ENCODE data around the gene GGN. TPM values are rescaled to one million over a fixed set of nuclear protein-coding genes. Genes with fewer than 3 reads are reported as not detected.
"Not testable (repeated sequence)": the region's sequence is repeated elsewhere in the genome, so short reads cannot be mapped to it uniquely, and the experiment has no call there.

The GGN gene
- total RNA-seq, 1 donor from 2014 or later = under 0.01 TPM

DNA sequence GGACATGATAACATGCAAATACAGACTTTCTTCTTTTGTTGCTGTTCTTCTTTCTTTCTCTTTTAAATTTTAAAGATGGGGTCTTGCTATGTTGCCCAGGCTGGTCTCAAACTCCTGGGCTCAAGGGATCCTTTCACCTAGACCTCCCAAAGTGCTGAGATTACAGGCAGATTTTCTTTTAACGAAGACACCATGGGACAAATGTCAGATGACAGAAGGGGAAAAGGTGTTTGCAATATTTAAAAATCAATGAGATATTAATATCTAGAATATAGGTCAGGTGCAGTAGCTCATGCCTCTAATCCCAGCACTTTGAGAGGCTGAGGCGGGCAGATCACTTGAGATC is 42.0 kb upstream of the GGN start:
- no peak for FAIRE-seq

GRCh38 chr19:38429055-38429810 is 41.4 kb upstream of the GGN start:
- no peak overlapping the region for H3K4me3 ChIP-seq (ENCODE audit: low read depth, low read length)
- DNase-seq (ENCODE audit: low read depth) (no peak), FAIRE-seq (no peak)
- peaks cover 4% of the 10 kb centered on the region for H3K27me3 ChIP-seq (ENCODE audit: control insufficient read depth, insufficient read depth, low read length)
- no peak for TF ChIP-seq CTCF (IDR thresholded peaks at IDR 0.05; ENCODE audit: insufficient read depth, low read length, severe bottlenecking)
- no peaks in the 10 kb centered on the region for H3K36me3 ChIP-seq (ENCODE audit: control insufficient read depth, insufficient read depth, low read length)

More for the DNA sequence above, 42.0 kb upstream of the GGN start:
- no peak for DNase-seq (ENCODE audit: low read depth)
- H3K4me3 ChIP-seq (ENCODE audit: low read depth, low read length) = no peak overlapping the region
- no peak for TF ChIP-seq CTCF (IDR thresholded peaks at IDR 0.05; ENCODE audit: insufficient read depth, low read length, severe bottlenecking)
- H3K36me3 ChIP-seq (ENCODE audit: control insufficient read depth, insufficient read depth, low read length) = no peaks in the 10 kb centered on the region
- H3K27me3 ChIP-seq (ENCODE audit: control insufficient read depth, insufficient read depth, low read length) = peaks cover 4% of the 10 kb centered on the region

GRCh38 chr19:38427035-38427677 is 39.3 kb upstream of the GGN start:
- not testable (repeated sequence) for FAIRE-seq; DNase-seq (ENCODE audit: low read depth); H3K4me3 ChIP-seq (ENCODE audit: low read depth, low read length); H3K36me3 ChIP-seq (ENCODE audit: control insufficient read depth, insufficient read depth, low read length); H3K27me3 ChIP-seq (ENCODE audit: control insufficient read depth, insufficient read depth, low read length)

GRCh38 chr19:38425810-38426466 is 38.1 kb upstream of the GGN start, which contains the start of gene RASGRP4:
Gene RASGRP4 (minus strand): TSS chr19:38426219. CDS start chr19:38426091, 128 bp downstream.
- Histone ChIP-seq H3K36me3 (ENCODE audit: control insufficient read depth, insufficient read depth, low read length) (no peaks in the 10 kb centered on the region), H3K27me3 (ENCODE audit: control insufficient read depth, insufficient read depth, low read length) (no peaks in the 10 kb centered on the region), H3K4me3 (ENCODE audit: low read depth, low read length) (no peak within 1 kb of the TSS)
- FAIRE-seq = no peak
- TF ChIP-seq CTCF (IDR thresholded peaks at IDR 0.05; ENCODE audit: insufficient read depth, low read length, severe bottlenecking) = no peak
- no peak for DNase-seq (ENCODE audit: low read depth)

DNA sequence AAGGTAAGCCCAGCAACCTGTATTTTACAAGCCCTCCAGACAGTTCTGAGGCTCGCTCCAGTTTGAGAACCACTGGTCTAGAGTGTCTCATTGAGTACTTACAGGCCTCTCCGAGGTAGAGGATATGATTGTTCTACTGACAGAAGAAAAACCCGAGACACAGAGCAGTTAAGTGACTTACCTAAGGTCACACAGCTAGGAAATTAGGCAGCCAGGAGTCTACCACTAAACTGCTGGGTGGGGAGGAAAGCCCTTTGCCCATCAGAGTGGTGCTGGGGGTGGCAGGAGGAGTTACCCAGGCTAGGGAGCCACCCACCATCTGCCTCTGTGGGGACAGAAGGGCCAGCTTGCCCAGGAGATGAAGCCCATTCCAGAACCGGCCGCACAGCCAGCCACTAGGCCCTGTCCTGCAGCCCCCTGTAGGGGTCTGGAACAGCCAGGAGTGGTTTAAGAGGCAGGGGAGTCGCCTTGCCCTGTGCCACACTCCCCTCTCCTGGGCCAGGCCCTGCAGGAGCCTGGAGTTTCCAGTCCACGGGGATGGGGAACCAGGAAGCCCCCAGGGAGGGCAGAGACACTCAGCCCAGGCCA is 37.5 kb upstream of the GGN start:
- DNase-seq (ENCODE audit: low read depth) = no peak
- Histone ChIP-seq H3K36me3 (ENCODE audit: control insufficient read depth, insufficient read depth, low read length) (no peaks in the 10 kb centered on the region), H3K4me3 (ENCODE audit: low read depth, low read length) (no peak overlapping the region), H3K27me3 (ENCODE audit: control insufficient read depth, insufficient read depth, low read length) (no peaks in the 10 kb centered on the region)
- no peak for FAIRE-seq
- no peak for TF ChIP-seq CTCF (IDR thresholded peaks at IDR 0.05; ENCODE audit: insufficient read depth, low read length, severe bottlenecking)

DNA sequence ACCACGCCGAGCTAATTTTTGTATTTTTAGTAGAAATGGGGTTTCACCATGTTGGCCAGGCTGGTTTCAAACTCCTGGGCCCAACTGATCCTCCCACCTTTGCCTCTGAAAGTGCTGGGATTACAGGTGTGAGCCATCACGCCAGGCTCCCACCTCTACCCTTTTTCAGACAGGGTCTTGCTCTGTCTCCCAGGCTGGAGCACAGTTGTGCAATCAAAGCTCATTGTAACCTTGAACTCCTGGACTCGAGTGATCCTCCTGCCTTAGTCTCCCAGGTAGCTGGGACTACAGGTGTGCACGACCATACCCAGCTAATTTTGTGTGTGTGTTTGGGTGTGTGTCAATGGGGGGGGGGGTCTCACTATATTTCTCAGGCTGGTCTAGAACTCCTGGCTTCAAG is 36.4 kb upstream of the GGN start:
- Histone ChIP-seq H3K4me3 (ENCODE audit: low read depth, low read length) (no peak overlapping the region), H3K27me3 (ENCODE audit: control insufficient read depth, insufficient read depth, low read length) (no peaks in the 10 kb centered on the region), H3K36me3 (ENCODE audit: control insufficient read depth, insufficient read depth, low read length) (no peaks in the 10 kb centered on the region)
- no peak for TF ChIP-seq CTCF (IDR thresholded peaks at IDR 0.05; ENCODE audit: insufficient read depth, low read length, severe bottlenecking)
- FAIRE-seq (no peak), DNase-seq (ENCODE audit: low read depth) (no peak)

Measured in bronchial epithelial cell (primary cell).